SK-N-SH (cell line): ENCODE data around the gene LTBP1. TPM values are rescaled to one million over a fixed set of nuclear protein-coding genes. Genes with fewer than 3 reads are reported as not detected.

Experiments
- CTCF ChIA-PET: fragments of 300-600, 350-600 bp; formaldehyde crosslinking; extraction: SDS; loops from one replicate; lab custom pipeline; 2021; lab: Yijun Ruan, JAX
- POLR2A ChIA-PET: fragments of 350-600 bp; sonication (Branson Sonifier 250); formaldehyde crosslinking; extraction: SDS; loops from one replicate; lab custom pipeline; 2020; ENCODE audit warnings: antibody characterized with exemption, inconsistent platforms; lab: Yijun Ruan, JAX
- DNase-seq: peaks from one replicate; pipeline ENCODE4 v3.0.0; 2012
- H2AFZ ChIP-seq: fragments of 200-600 bp; sonication (generic); 2 replicates; pipeline ENCODE4 v1.8.1; 2016; ENCODE audit warnings: antibody characterized with exemption, mild to moderate bottlenecking, low read depth
- H3F3A ChIP-seq: fragments of 200-600 bp; sonication (generic); replicated peaks from 2 replicates; pipeline ENCODE3; 2016; ENCODE audit warnings: antibody characterized with exemption, mild to moderate bottlenecking; ENCODE audit not compliant: insufficient read depth
- H3K27ac ChIP-seq, 2 experiments: fragments of 200-500 bp in 1 of 2; fragments of 200-600 bp in 1 of 2; sonication (Bioruptor generic) in 1 of 2; sonication (generic), shearing (Covaris generic) in 1 of 2; 2 replicates each; pipeline versions ENCODE4 v1.5.1 to v1.6.1; 2014 to 2016; ENCODE audit warnings: low read depth in 2 of 2, inconsistent platforms in 1 of 2, low read length in 1 of 2, mild to moderate bottlenecking in 1 of 2, mixed read lengths in 1 of 2
- H3K27me3 ChIP-seq: fragments of 200-600 bp; sonication (generic), shearing (Covaris generic); 2 replicates; pipeline ENCODE4 v1.6.1; 2016; ENCODE audit warnings: mixed run types; ENCODE audit not compliant: insufficient read depth
- H3K36me3 ChIP-seq, 2 experiments: fragments of 200-500 bp in 1 of 2; fragments of 200-600 bp in 1 of 2; sonication (Bioruptor generic) in 1 of 2; sonication (generic) in 1 of 2; replicated peaks in 1 of 2; 2 replicates each; pipeline versions ENCODE3 to v1.5.1; 2014 to 2016; ENCODE audit warnings: low read length in 1 of 2, mild to moderate bottlenecking in 1 of 2; ENCODE audit not compliant: insufficient read depth in 2 of 2, control insufficient read depth in 1 of 2
- H3K4me1 ChIP-seq, 2 experiments: fragments of 200-500 bp in 1 of 2; fragments of 200-600 bp in 1 of 2; sonication (Bioruptor generic) in 1 of 2; sonication (generic), shearing (Covaris generic) in 1 of 2; 2 replicates each; pipeline versions ENCODE4 v1.5.1 to v1.6.1; 2014 to 2016; ENCODE audit warnings: low read depth in 1 of 2, low read length in 1 of 2, mixed run types in 1 of 2; ENCODE audit not compliant: insufficient read depth in 2 of 2, control insufficient read depth in 1 of 2
- H3K4me2 ChIP-seq: fragments of 200-600 bp; sonication (generic), shearing (Covaris generic); 2 replicates; pipeline ENCODE4 v1.6.1; 2017; ENCODE audit warnings: mixed run types
- H3K4me3 ChIP-seq, 2 experiments: fragments of 200-500 bp in 1 of 2; fragments of 200-600 bp in 1 of 2; sonication (Bioruptor generic) in 1 of 2; sonication (generic), shearing (Covaris generic) in 1 of 2; 2 replicates each; pipeline versions ENCODE4 v1.5.1 to v1.8.1; 2014 to 2016; ENCODE audit warnings: low read depth in 2 of 2, inconsistent platforms in 1 of 2, low read length in 1 of 2, mild to moderate bottlenecking in 1 of 2, mixed read lengths in 1 of 2, moderate library complexity in 1 of 2
- H3K79me2 ChIP-seq: fragments of 200-600 bp; sonication (generic); 2 replicates; pipeline ENCODE4 v1.8.1; 2017; ENCODE audit warnings: mild to moderate bottlenecking; ENCODE audit not compliant: insufficient read depth
- H3K9ac ChIP-seq: fragments of 200-600 bp; sonication (generic); 2 replicates; pipeline ENCODE4 v1.6.1; 2017; ENCODE audit warnings: mixed run types
- H3K9me2 ChIP-seq: fragments of 200-600 bp; sonication (generic); 2 replicates; pipeline ENCODE4 v1.6.1; 2017; ENCODE audit warnings: mixed run types
- H3K9me3 ChIP-seq: fragments of 200-600 bp; sonication (generic); 2 replicates; pipeline ENCODE4 v1.6.1; 2017; ENCODE audit warnings: mixed run types, mild to moderate bottlenecking, moderate library complexity
- H4K20me1 ChIP-seq: fragments of 200-600 bp; sonication (generic); 2 replicates; pipeline ENCODE4 v1.6.1; 2017; ENCODE audit warnings: mild to moderate bottlenecking, mixed run types; ENCODE audit not compliant: insufficient read depth
- CHD2 ChIP-seq: fragments of 150-350 bp; IDR thresholded peaks from 2 replicates; pipeline ENCODE4 v1.6.1; 2018; ENCODE audit warnings: low read length; ENCODE audit not compliant: partially characterized antibody
- CTCF ChIP-seq: fragments of 200-600 bp; sonication (generic); IDR thresholded peaks from 2 replicates; pipeline ENCODE4 v1.6.1; 2017; ENCODE audit warnings: antibody characterized with exemption, mild to moderate bottlenecking, moderate library complexity
- ELF1 ChIP-seq: IDR thresholded peaks from 2 replicates; pipeline ENCODE4 v1.4.0; 2012
- EZH2phosphoT487 ChIP-seq: fragments of 200-600 bp; sonication (generic); IDR thresholded peaks from 2 replicates; pipeline ENCODE4 v1.6.1; 2017; ENCODE audit warnings: low read depth, mixed run types, mild to moderate bottlenecking, antibody characterized with exemption, moderate library complexity, borderline replicate concordance
- FOSL2 ChIP-seq: IDR thresholded peaks from 2 replicates; pipeline ENCODE4 v1.4.0; 2012; ENCODE audit warnings: low read depth, mild to moderate bottlenecking, moderate library complexity, borderline replicate concordance
- GATA2 ChIP-seq: sonication (generic); formaldehyde crosslinking; IDR thresholded peaks from 2 replicates; pipeline ENCODE4 v1.5.0; 2020; ENCODE audit warnings: mild to moderate bottlenecking, missing genetic modification reagents
- MEF2A ChIP-seq: IDR thresholded peaks from 2 replicates; pipeline ENCODE4 v1.4.0; 2012; ENCODE audit warnings: low read depth, borderline replicate concordance
- NRF1 ChIP-seq: IDR thresholded peaks from 2 replicates; pipeline ENCODE4 v1.6.1; 2012; ENCODE audit warnings: low read depth, mild to moderate bottlenecking, low read length
- POLR2AphosphoS5 ChIP-seq: IDR thresholded peaks from 2 replicates; pipeline ENCODE4 v1.6.1; 2012; ENCODE audit warnings: low read depth, low read length
- RCOR1 ChIP-seq: fragments of 150-350 bp; IDR thresholded peaks from 2 replicates; pipeline ENCODE4 v1.6.1; 2017; ENCODE audit warnings: antibody characterized with exemption, low read length
- REST ChIP-seq: IDR thresholded peaks from 2 replicates; pipeline ENCODE4 v1.6.1; 2012; ENCODE audit warnings: mild to moderate bottlenecking, low read depth, low read length, moderate library complexity
- SIN3A ChIP-seq: IDR thresholded peaks from 2 replicates; pipeline ENCODE4 v1.6.1; 2012; ENCODE audit warnings: low read depth, mild to moderate bottlenecking, low read length, moderate library complexity, borderline replicate concordance
- SMC3 ChIP-seq: IDR thresholded peaks from 2 replicates; pipeline ENCODE4 v1.6.1; 2012; ENCODE audit warnings: low read depth, low read length, improper control_type of control experiment
- USF1 ChIP-seq: IDR thresholded peaks from 2 replicates; pipeline ENCODE4 v1.4.0; 2012; ENCODE audit warnings: low read depth, borderline replicate concordance
- YY1 ChIP-seq: IDR thresholded peaks from 2 replicates; pipeline ENCODE4 v1.4.0; 2012; ENCODE audit warnings: low read depth, mild to moderate bottlenecking
- ZBTB33 ChIP-seq: IDR thresholded peaks from 2 replicates; pipeline ENCODE4 v1.4.0; 2012; ENCODE audit warnings: low read depth, borderline replicate concordance
- WGBS: methylation state at CpG from one replicate; pipeline ENCODE4 v1.1.6; 2017; ENCODE audit warnings: low lambda C conversion rate; 5-methylcytosine and 5-hydroxymethylcytosine counted together
- polyA plus RNA-seq, 3 experiments: library from polyadenylated mRNA; depleted of rRNA; stranded (reverse); fragments of >200 nt; gene quantifications; 2 replicates each; pipeline ENCODE4 v1.2.3, GENCODE V29; 2012

Gene LTBP1
- polyA plus RNA-seq, 1 of the 3 experiments (the other 2 are of a cell fraction): 467 TPM

GRCh38 chr2:33342705-33343104 lies 396.0 kb downstream of the LTBP1 start:
- WGBS: 55% methylated on average over 4 of the region's 4 CpGs
- Histone ChIP-seq H3K4me1 (0 out of 4 replicates have a peak, but pooled peaks cover 0 to 5% of the 10 kb centered on the region in 2 experiments), H3K9me3 (no peaks in the 10 kb centered on the region), H3K79me2 (no peaks in the 10 kb centered on the region), H3K4me2 (no peak overlapping the region), H3F3A (peaks cover 6% of the 10 kb centered on the region), H3K27ac (no peak overlapping the region), H2AFZ (no peak overlapping the region), H3K9me2 (no peaks in the 10 kb centered on the region), H3K27me3 (no peaks in the 10 kb centered on the region), H4K20me1 (no peaks in the 10 kb centered on the region), H3K36me3 (peaks cover 19 to 76% of the 10 kb centered on the region in 2 experiments), H3K9ac (no peak overlapping the region), H3K4me3 (no peak overlapping the region)
- ChIA-PET CTCF (no interaction called here), POLR2A (no interaction called here)
- no peak for TF ChIP-seq CHD2
- TF ChIP-seq ZBTB33: no peak
- TF ChIP-seq EZH2phosphoT487: no peak
- no peak for TF ChIP-seq MEF2A
- no peak for DNase-seq

- Histone ChIP-seq H3K9me3 (no peaks in the 10 kb centered on the region), H3K9me2 (no peaks in the 10 kb centered on the region), H3F3A (peaks cover 13% of the 10 kb centered on the region), H4K20me1 (no peaks in the 10 kb centered on the region), H3K4me2 (no peak overlapping the region), H3K4me1 (0 out of 4 replicates have a peak, but pooled peaks cover 0 to 5% of the 10 kb centered on the region in 2 experiments), H3K4me3 (no peak overlapping the region), H3K9ac (no peak overlapping the region), H3K27ac (no peak overlapping the region), H2AFZ (no peak overlapping the region), H3K79me2 (no peaks in the 10 kb centered on the region), H3K27me3 (no peaks in the 10 kb centered on the region), H3K36me3 (peaks cover 26 to 77% of the 10 kb centered on the region in 2 experiments)
- POLR2A ChIA-PET: no interaction called here
- 69% methylated on average over 3 of the region's 3 CpGs for WGBS
- CTCF ChIA-PET: no interaction called here
- DNase-seq: no peak
- TF ChIP-seq USF1 (no peak), MEF2A (no peak), ELF1 (no peak), GATA2 (CRISPR knock-in tag) (no peak), ZBTB33 (no peak), RCOR1 (no peak), FOSL2 (no peak), CTCF (no peak), SMC3 (no peak), SIN3A (no peak), YY1 (no peak), REST (no peak), NRF1 (no peak), POLR2AphosphoS5 (no peak)
These were observed 396.7 kb downstream of the LTBP1 start for GRCh38 chr2:33343387-33343895.
